Panc1 (cell line): ENCODE measurements around the gene MCU. TPM values are rescaled to one million over a fixed set of nuclear protein-coding genes. Genes with fewer than 3 reads are reported as not detected.

ENCODE experiments used
- ATAC-seq: fragments of 200-7000 bp; cut with Tn5 transposase; 2 replicates; pipeline ENCODE4 v1.9.1; 2020; ENCODE audit warnings: mild to moderate bottlenecking, moderate library complexity
- BruUV-seq: library from RNA; stranded (reverse); fragments of 400-500 nt; replicated peaks from 2 replicates; lab custom pipeline; 2021; lab: Mats Ljungman, UMichigan
- CTCF ChIA-PET: fragments of 300-600 bp; sonication (Branson Sonifier 250); formaldehyde crosslinking; loops from one replicate; lab custom pipeline; 2022; ENCODE audit warnings: antibody characterized with exemption; lab: Charles Lee
- POLR2A ChIA-PET: fragments of 300-600 bp; sonication (Branson Sonifier 250); formaldehyde crosslinking; loops from one replicate; lab custom pipeline; 2022; ENCODE audit warnings: antibody characterized with exemption; lab: Charles Lee
- DNase-seq: peaks from one replicate; pipeline ENCODE4 v3.0.0-alpha.2; 2010; ENCODE audit warnings: low read depth, low spot score
- H3K27ac ChIP-seq: 2 replicates; pipeline ENCODE4 v1.5.1; 2011; ENCODE audit warnings: mild to moderate bottlenecking, low read length, inconsistent platforms
- H3K27me3 ChIP-seq: fragments of 200-500 bp; sonication (Bioruptor generic); 2 replicates; pipeline ENCODE4 v1.6.0; 2014; ENCODE audit warnings: low read length, inconsistent platforms; ENCODE audit not compliant: control insufficient read depth, insufficient read depth
- H3K36me3 ChIP-seq: fragments of 200-500 bp; sonication (Bioruptor generic); 2 replicates; pipeline ENCODE4 v1.5.1; 2014; ENCODE audit warnings: inconsistent platforms, mild to moderate bottlenecking, low read length, moderate library complexity; ENCODE audit not compliant: control insufficient read depth, insufficient read depth
- H3K4me1 ChIP-seq: 2 replicates; pipeline ENCODE4 v1.5.1; 2011; ENCODE audit warnings: inconsistent platforms, mild to moderate bottlenecking, low read length, moderate library complexity; ENCODE audit not compliant: control insufficient read depth, insufficient read depth
- H3K4me3 ChIP-seq, 2 experiments: 2 replicates each; pipeline ENCODE4 v1.5.1; 2011 to 2012; ENCODE audit warnings: low read depth in 2 of 2, low read length in 2 of 2, mild to moderate bottlenecking in 2 of 2, inconsistent platforms in 1 of 2, moderate library complexity in 1 of 2
- H3K9me3 ChIP-seq: fragments of 200-500 bp; sonication (Bioruptor generic); 2 replicates; pipeline ENCODE4 v1.5.1; 2014; ENCODE audit warnings: low read depth, mild to moderate bottlenecking, inconsistent platforms, low read length, moderate library complexity; ENCODE audit not compliant: control insufficient read depth, insufficient read depth
- CTCF ChIP-seq: fragments of 450-650 bp; IDR thresholded peaks from 2 replicates; pipeline ENCODE4 v1.5.1; 2017; ENCODE audit warnings: mild to moderate bottlenecking
- POLR2AphosphoS5 ChIP-seq: IDR thresholded peaks from 2 replicates; pipeline ENCODE4 v1.6.1; 2012; ENCODE audit warnings: mild to moderate bottlenecking, low read depth, low read length, moderate library complexity
- REST ChIP-seq, 2 experiments: IDR thresholded peaks; 2 replicates each; pipeline ENCODE4 v1.6.1; 2011 to 2012; ENCODE audit warnings: low read depth in 2 of 2, control low read depth in 1 of 2, low read length in 1 of 2, mild to moderate bottlenecking in 1 of 2, moderate library complexity in 1 of 2; ENCODE audit not compliant: insufficient read depth in 1 of 2
- SIN3A ChIP-seq: IDR thresholded peaks from 2 replicates; pipeline ENCODE4 v1.6.1; 2012; ENCODE audit warnings: low read depth, mild to moderate bottlenecking, low read length, moderate library complexity, borderline replicate concordance; ENCODE audit not compliant: insufficient read depth
- TCF7L2 ChIP-seq: IDR thresholded peaks from 2 replicates; pipeline ENCODE4 v1.6.1; 2011; ENCODE audit warnings: mild to moderate bottlenecking, low read depth, low read length, inconsistent platforms
- in situ Hi-C: cut with HindIII; loops from 2 replicates; pipeline ENCODE4 v1.10.0; 2016; ENCODE audit warnings: low sequenced_read_pairs, low pct_unique_long_range_greater_than_20kb
- intact Hi-C: fragments of 100-400 bp; cut with micrococcal nuclease; formaldehyde crosslinking; loops from one replicate; pipeline ENCODE4 v1.10.0; 2022; ENCODE audit not compliant: unreplicated experiment
- total RNA-seq: library from RNA; stranded (reverse); gene quantifications from one replicate; pipeline ENCODE4 v1.2.1, GENCODE V29; 2021; ENCODE audit not compliant: unreplicated experiment

Gene MCU
- total RNA-seq, 1 experiment from 2014 or later: 31.6 TPM

GRCh38 chr10:72649291-72649690 lies 42.7 kb upstream of the MCU start:
- TF ChIP-seq SIN3A (no peak), POLR2AphosphoS5 (no peak), REST (IDR thresholded peaks at IDR 0.05; ENCODE audit: insufficient read depth in 1 of 2, low read depth in 2 of 2, low read length in 1 of 2) (no peak), TCF7L2 (no peak), CTCF (no peak)
- BruUV-seq: no TSS peak
- POLR2A ChIA-PET: no interaction called here

DNA sequence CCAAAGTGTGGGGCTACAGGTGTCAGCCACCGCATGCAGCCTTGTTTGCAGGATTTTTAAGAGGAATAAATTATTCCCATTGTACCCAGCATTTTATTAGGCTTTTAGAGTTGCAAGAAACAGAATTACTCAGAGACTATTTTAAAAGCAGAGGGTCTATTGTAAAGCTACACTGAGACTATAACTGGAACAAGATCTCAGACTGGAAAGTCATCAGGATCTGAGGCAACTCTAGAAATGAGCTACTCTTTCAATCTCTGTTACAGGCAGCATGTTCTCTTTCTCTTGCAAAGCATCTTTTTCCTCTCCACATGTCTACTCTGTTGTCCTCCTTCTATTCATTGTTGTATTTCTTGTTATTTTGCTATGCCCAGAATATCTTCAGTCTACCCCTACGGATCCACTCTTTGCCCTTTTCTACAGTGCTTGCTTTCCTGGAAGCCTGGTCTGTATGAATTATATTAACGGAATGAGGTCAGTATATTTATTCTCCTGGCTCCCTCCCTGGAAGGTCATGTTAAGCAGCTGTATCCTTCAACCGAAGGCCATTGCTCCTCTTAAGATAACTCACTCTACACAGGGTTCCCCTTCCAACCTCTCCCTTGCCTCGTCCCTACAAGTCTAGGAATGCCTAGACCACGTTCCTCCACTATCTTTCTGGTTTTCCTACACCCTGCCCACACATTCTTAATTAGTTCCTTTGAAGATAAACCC lies 38.4 kb upstream of the MCU start:
- in situ Hi-C loops: no loop called here
- BruUV-seq: no TSS peak
- intact Hi-C loops: no loop called here
- no peak for TF ChIP-seq TCF7L2
- TF ChIP-seq SIN3A: no peak
- no peak for TF ChIP-seq POLR2AphosphoS5
- no peak for TF ChIP-seq CTCF
- no peak overlapping the region for H3K4me3 ChIP-seq
- no peaks in the 10 kb centered on the region for H3K4me1 ChIP-seq
- H3K9me3 ChIP-seq: no peaks in the 10 kb centered on the region
- POLR2A ChIA-PET: interaction anchor here (0.7 kb wide), 1 partner anchor 204 kb away, joined by 3 read pairs; no protein-coding TSS in a partner anchor
- no peaks in the 10 kb centered on the region for H3K36me3 ChIP-seq
- ATAC-seq (no peak), DNase-seq (no peak)
- CTCF ChIA-PET: no interaction called here
- no peak overlapping the region for H3K27ac ChIP-seq
- no peaks in the 10 kb centered on the region for H3K27me3 ChIP-seq

More at GRCh38 chr10:72649291-72649690, 42.7 kb upstream of the MCU start:
- H3K9me3 ChIP-seq: no peaks in the 10 kb centered on the region
- CTCF ChIA-PET: no interaction called here
- no peak for ATAC-seq
- H3K4me3 ChIP-seq: no peak overlapping the region
- no peaks in the 10 kb centered on the region; the same call in 1 of the 2 replicates for H3K27me3 ChIP-seq
- H3K36me3 ChIP-seq: no peaks in the 10 kb centered on the region
- in situ Hi-C loops: no loop called here
- no peak for DNase-seq
- intact Hi-C loops: no loop called here
- no peaks in the 10 kb centered on the region for H3K4me1 ChIP-seq
- no peak overlapping the region for H3K27ac ChIP-seq
